Naive thymus-derived CD4-positive, alpha-beta T cell (primary cell): ENCODE measurements around the gene ANKRA2. TPM values are rescaled to one million over a fixed set of nuclear protein-coding genes. Genes with fewer than 3 reads are reported as not detected.
"Not testable (repeated sequence)": the region's sequence is repeated elsewhere in the genome, so short reads cannot be mapped to it uniquely, and the experiment has no call there.

ENCODE experiments used
- ATAC-seq: fragments of 150-1000 bp; cut with Tn5 transposase; 2 replicates; pipeline ENCODE4 v1.10.0; 2021; ENCODE audit warnings: mild to moderate bottlenecking, moderate library complexity
- CTCF ChIA-PET: fragments of 350-600 bp; sonication (Branson Sonifier 250); formaldehyde crosslinking; loops from one replicate; lab custom pipeline; 2021; ENCODE audit warnings: antibody characterized with exemption; lab: Charles Lee
- POLR2A ChIA-PET: fragments of 350-600 bp; sonication (Branson Sonifier 250); formaldehyde crosslinking; loops from one replicate; lab custom pipeline; 2021; ENCODE audit warnings: antibody characterized with exemption, inconsistent platforms; lab: Charles Lee
- DNase-seq, 9 donors: peaks; one replicate each; pipeline versions ENCODE4 v3.0.0 to v3.0.0-alpha.2; 2020 to 2022; ENCODE audit warnings: mixed read lengths in 1 of 9
- H3K27ac ChIP-seq: one replicate; pipeline ENCODE4 v1.7.0; 2013; ENCODE audit warnings: mild to moderate bottlenecking, low read depth, low read length, moderate library complexity
- H3K27me3 ChIP-seq, 2 donors: one replicate each; pipeline ENCODE4 v1.7.0; 2013; ENCODE audit warnings: low read length in 2 of 2, mild to moderate bottlenecking in 2 of 2, moderate library complexity in 2 of 2; ENCODE audit not compliant: control insufficient read depth in 2 of 2, insufficient read depth in 2 of 2
- H3K36me3 ChIP-seq, 3 experiments: 1 replicate in 2 of 3; 2 replicates in 1 of 3; pipeline ENCODE4 v1.7.0; 2013; ENCODE audit warnings: low read length in 3 of 3, mild to moderate bottlenecking in 3 of 3, moderate library complexity in 1 of 3; ENCODE audit not compliant: insufficient read depth in 3 of 3, control insufficient read depth in 2 of 3
- H3K4me1 ChIP-seq, 2 donors: one replicate each; pipeline ENCODE4 v1.7.0; 2013; ENCODE audit warnings: low read length in 2 of 2, mild to moderate bottlenecking in 2 of 2, moderate library complexity in 1 of 2; ENCODE audit not compliant: control insufficient read depth in 2 of 2, insufficient read depth in 2 of 2
- H3K4me3 ChIP-seq: 2 replicates; pipeline ENCODE4 v1.7.0; 2013; ENCODE audit warnings: mild to moderate bottlenecking, low read length
- H3K9me3 ChIP-seq, 3 experiments: 1 replicate in 2 of 3; 2 replicates in 1 of 3; pipeline ENCODE4 v1.7.0; 2013; ENCODE audit warnings: low read length in 3 of 3; ENCODE audit not compliant: control insufficient read depth in 2 of 3
- H3K27ac Mint-ChIP-seq, 9 donors: one replicate each; pipeline ENCODE4 v1.8.0; 2020 to 2022; ENCODE audit warnings: mixed read lengths in 9 of 9, mild to moderate bottlenecking in 8 of 9, moderate library complexity in 5 of 9, inconsistent platforms in 2 of 9
- H3K27me3 Mint-ChIP-seq, 5 donors: one replicate each; pipeline ENCODE4 v1.8.0; 2021 to 2022; ENCODE audit warnings: mixed read lengths in 5 of 5, mild to moderate bottlenecking in 1 of 5
- H3K36me3 Mint-ChIP-seq, 5 donors: one replicate each; pipeline ENCODE4 v1.8.0; 2020 to 2022; ENCODE audit warnings: mixed read lengths in 5 of 5, mild to moderate bottlenecking in 3 of 5, inconsistent platforms in 1 of 5
- H3K4me1 Mint-ChIP-seq, 7 donors: one replicate each; pipeline ENCODE4 v1.8.0; 2020 to 2022; ENCODE audit warnings: mixed read lengths in 7 of 7, mild to moderate bottlenecking in 3 of 7, inconsistent platforms in 1 of 7
- H3K4me3 Mint-ChIP-seq, 10 donors: one replicate each; pipeline ENCODE4 v1.8.0; 2020 to 2022; ENCODE audit warnings: mild to moderate bottlenecking in 10 of 10, mixed read lengths in 10 of 10, moderate library complexity in 6 of 10, inconsistent platforms in 2 of 10
- H3K9me3 Mint-ChIP-seq, 11 donors: one replicate each; pipeline ENCODE4 v1.8.0; 2020 to 2022; ENCODE audit warnings: mixed read lengths in 11 of 11, mild to moderate bottlenecking in 4 of 11, inconsistent platforms in 1 of 11, moderate library complexity in 1 of 11
- intact Hi-C, 2 donors: fragments of 100-400 bp; cut with micrococcal nuclease; formaldehyde crosslinking; loops; one replicate each; pipeline ENCODE4 v1.15.1; 2023
- polyA plus RNA-seq, 2 donors: library from polyadenylated mRNA; unstranded; fragments of 300-500 nt; fragmentation: Illumina TruSeq; gene quantifications; one replicate each; pipeline ENCODE4 v1.2.3, GENCODE V29; 2021
- total RNA-seq, 6 experiments: library from RNA in 5 of 6; stranded (reverse) in 5 of 6; gene quantifications; 1 replicate in 5 of 6; 2 replicates in 1 of 6; pipeline ENCODE4 v1.2.3 and lab custom pipeline; 2021 to 2026

The ANKRA2 gene
- total and polyA plus RNA-seq, 7 experiments from 2014 or later, result 19.6 to 57.8 (median 31.2) TPM

DNA sequence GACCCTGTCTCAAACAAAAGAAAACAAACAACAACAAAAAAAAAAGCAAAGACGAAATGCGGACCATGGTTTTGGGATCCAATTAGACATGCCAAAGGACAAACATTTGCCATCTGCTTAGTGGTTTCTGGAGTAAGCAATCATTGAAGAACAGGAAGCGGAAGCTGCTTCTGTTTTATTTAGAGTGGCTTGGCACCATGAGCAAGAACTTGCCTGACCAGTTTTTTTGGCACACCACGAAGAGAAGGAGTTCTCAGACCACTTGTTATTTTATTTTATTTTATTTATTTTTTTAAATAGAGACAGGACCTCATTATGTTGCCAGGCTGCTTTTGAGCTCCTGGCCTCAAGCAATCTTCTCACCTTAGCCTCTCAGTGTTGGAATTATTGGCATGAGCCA lies 50.2 kb downstream of the ANKRA2 start:
- intact Hi-C loops, result no loop called here
- ATAC-seq, result no peak
- Mint-ChIP-seq H3K36me3 (no peaks in the 10 kb centered on the region), H3K27me3 (no peaks in the 10 kb centered on the region), H3K4me1 (peaks cover 8 to 9% (median 9%) of the 10 kb centered on the region in 7 donors), H3K4me3 (no peak overlapping the region), H3K27ac (no peak overlapping the region), H3K9me3 (peaks cover 0 to 5% (median 0%) of the 10 kb centered on the region in 11 donors)
- CTCF ChIA-PET, result no interaction called here
- H3K36me3 ChIP-seq, result no peaks in the 10 kb centered on the region
- no peak overlapping the region for H3K4me3 ChIP-seq
- H3K27me3 ChIP-seq, result no peaks in the 10 kb centered on the region
- no peaks in the 10 kb centered on the region for H3K4me1 ChIP-seq
- no peak overlapping the region for H3K27ac ChIP-seq
- no peak for DNase-seq
- POLR2A ChIA-PET, result interaction anchor here (1.0 to 1.4 kb wide), 3 partner anchors 10 to 1822 kb away, joined by 3 read pairs; partner anchors contain the start of genes BTF3 and HMGCR
- no peaks in the 10 kb centered on the region for H3K9me3 ChIP-seq

DNA sequence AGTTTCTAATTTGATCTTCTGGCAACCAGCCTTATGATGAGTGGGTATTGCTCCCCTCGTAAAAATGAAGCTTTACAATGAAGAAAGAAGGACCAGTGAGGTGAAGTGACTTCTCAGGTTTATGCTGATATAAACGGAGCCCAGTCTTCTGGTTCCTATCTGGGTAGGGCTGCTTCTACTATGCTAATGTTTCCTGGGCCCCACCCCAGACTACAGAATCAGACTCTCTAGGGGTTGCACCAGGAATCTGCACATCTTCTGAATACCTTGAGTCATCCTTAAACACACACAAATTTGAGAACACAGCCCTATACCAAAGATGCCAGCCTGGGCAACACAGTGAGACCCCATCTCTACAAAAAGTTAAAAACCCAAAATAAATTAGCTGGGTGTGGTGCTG lies 51.0 kb downstream of the ANKRA2 start:
- H3K27me3 Mint-ChIP-seq, result no peaks in the 10 kb centered on the region
- H3K36me3 Mint-ChIP-seq, result peaks cover 0 to 4% (median 0%) of the 10 kb centered on the region in 5 donors
- Histone ChIP-seq H3K4me3 (no peak overlapping the region), H3K27ac (no peak overlapping the region), H3K9me3 (no peaks in the 10 kb centered on the region), H3K4me1 (no peaks in the 10 kb centered on the region), H3K36me3 (no peaks in the 10 kb centered on the region), H3K27me3 (no peaks in the 10 kb centered on the region)
- CTCF ChIA-PET, result no interaction called here
- intact Hi-C loops, result no loop called here
- POLR2A ChIA-PET, result interaction anchor here (1.0 kb wide), 1 partner anchor 11 kb away, joined by 3 read pairs; no protein-coding TSS in a partner anchor
- DNase-seq (no peak), ATAC-seq (no peak)
- no peak overlapping the region for H3K27ac Mint-ChIP-seq
- H3K4me3 Mint-ChIP-seq, result no peak overlapping the region
- H3K9me3 Mint-ChIP-seq, result peaks cover 0 to 3% (median 0%) of the 10 kb centered on the region in 11 donors
- peaks cover 2 to 4% (median 4%) of the 10 kb centered on the region in 7 donors for H3K4me1 Mint-ChIP-seq

DNA sequence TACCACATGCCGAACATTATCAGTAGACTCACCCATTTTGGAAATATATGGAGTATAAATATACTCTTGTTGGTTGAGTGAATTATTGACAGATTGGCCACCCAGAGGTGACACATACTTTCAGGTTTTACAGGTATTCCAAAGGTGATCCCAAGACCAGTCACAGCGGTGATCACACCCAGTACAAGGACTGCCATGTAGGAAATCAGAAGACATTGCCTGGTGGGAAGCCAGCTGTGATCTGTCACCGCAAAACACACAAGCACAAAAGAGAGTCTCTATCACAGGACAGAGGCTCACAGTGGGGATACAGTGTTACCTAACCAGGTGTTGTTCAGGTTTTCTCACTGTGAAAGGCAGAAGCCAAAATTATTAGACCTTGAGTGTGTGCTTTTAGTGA lies 51.4 kb downstream of the ANKRA2 start:
- POLR2A ChIA-PET, result no interaction called here
- DNase-seq (no peak), ATAC-seq (no peak)
- peaks cover 0 to 3% (median 0%) of the 10 kb centered on the region in 11 donors for H3K9me3 Mint-ChIP-seq
- H3K4me3 Mint-ChIP-seq, result no peak overlapping the region
- intact Hi-C loops, result no loop called here
- CTCF ChIA-PET, result no interaction called here
- no peak overlapping the region for H3K27ac Mint-ChIP-seq
- no peak overlapping the region for H3K27ac ChIP-seq
- H3K4me3 ChIP-seq, result no peak overlapping the region
- no peaks in the 10 kb centered on the region for H3K27me3 Mint-ChIP-seq
- H3K27me3 ChIP-seq, result no peaks in the 10 kb centered on the region
- H3K4me1 Mint-ChIP-seq, result no peaks in the 10 kb centered on the region
- H3K4me1 ChIP-seq, result no peaks in the 10 kb centered on the region
- H3K36me3 ChIP-seq, result no peaks in the 10 kb centered on the region
- no peaks in the 10 kb centered on the region for H3K9me3 ChIP-seq
- peaks cover 0 to 8% (median 0%) of the 10 kb centered on the region in 5 donors for H3K36me3 Mint-ChIP-seq

DNA sequence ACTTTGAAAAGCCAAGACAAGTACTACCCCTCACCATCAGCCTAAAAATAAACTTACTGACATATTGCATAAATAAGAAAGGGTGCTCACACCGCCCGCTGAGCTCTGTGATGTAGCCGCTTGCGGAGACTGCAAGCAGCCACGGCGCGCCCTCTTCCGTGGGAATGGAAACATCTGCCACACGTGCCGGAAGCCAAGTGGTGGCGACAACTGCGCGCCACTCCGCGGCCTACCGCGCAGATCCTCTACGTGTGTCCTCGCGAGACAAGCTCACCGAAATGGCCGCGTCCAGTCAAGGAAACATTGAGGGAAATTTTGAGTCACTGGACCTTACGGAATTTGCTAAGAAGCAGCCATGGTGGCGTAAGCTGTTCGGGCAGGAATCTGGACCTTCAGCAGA lies 56.9 kb downstream of the ANKRA2 start:
- H3K4me3 Mint-ChIP-seq, H3K4me3 ChIP-seq, DNase-seq, H3K4me1 Mint-ChIP-seq, H3K4me1 ChIP-seq, intact Hi-C loops, H3K9me3 Mint-ChIP-seq, CTCF ChIA-PET, H3K27me3 ChIP-seq, H3K27me3 Mint-ChIP-seq, POLR2A ChIA-PET, H3K27ac ChIP-seq, H3K9me3 ChIP-seq: not testable (repeated sequence)
- ATAC-seq, result peak; percentile 79
- Mint-ChIP-seq H3K27ac (peak overlapping the region in 1 of 9 donors; percentile 36), H3K36me3 (peaks cover 0 to 23% (median 11%) of the 10 kb centered on the region in 5 donors)
- H3K36me3 ChIP-seq, result peaks cover 4 to 27% (median 5%) of the 10 kb centered on the region in 3 experiments

DNA sequence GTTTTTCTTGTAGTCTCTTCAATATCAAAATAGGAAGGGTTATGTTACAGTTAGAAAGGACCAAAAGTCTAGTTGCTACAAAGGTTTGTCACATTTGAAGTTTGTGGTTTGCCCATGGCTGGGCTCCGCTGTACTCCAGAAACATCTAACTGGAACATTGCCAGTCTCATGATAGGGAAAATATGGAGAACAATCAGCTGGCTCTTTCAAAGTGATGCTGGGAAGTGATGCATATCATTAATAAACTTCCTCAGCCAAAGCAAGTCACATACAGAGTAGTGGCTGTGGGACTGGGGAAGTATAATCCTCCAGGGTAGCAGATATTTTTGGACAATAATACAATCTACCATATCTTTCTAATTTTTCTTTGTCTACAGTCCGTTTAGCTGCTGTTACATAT lies 58.4 kb downstream of the ANKRA2 start:
- H3K4me3 Mint-ChIP-seq, result no peak overlapping the region
- ChIA-PET CTCF (no interaction called here), POLR2A (no interaction called here)
- H3K36me3 ChIP-seq, result peaks cover 4 to 42% (median 6%) of the 10 kb centered on the region in 3 experiments
- no peak overlapping the region for H3K27ac ChIP-seq
- ATAC-seq (no peak), DNase-seq (no peak)
- no peak overlapping the region for H3K4me3 ChIP-seq
- no peaks in the 10 kb centered on the region for H3K9me3 Mint-ChIP-seq
- no peaks in the 10 kb centered on the region for H3K9me3 ChIP-seq
- no peaks in the 10 kb centered on the region for H3K4me1 ChIP-seq
- peaks cover 4 to 14% (median 4%) of the 10 kb centered on the region in 7 donors for H3K4me1 Mint-ChIP-seq
- intact Hi-C loops, result no loop called here
- peaks cover 0 to 34% (median 15%) of the 10 kb centered on the region in 5 donors for H3K36me3 Mint-ChIP-seq
- H3K27me3 ChIP-seq, result no peaks in the 10 kb centered on the region
- H3K27me3 Mint-ChIP-seq, result no peaks in the 10 kb centered on the region
- H3K27ac Mint-ChIP-seq, result no peak overlapping the region

DNA sequence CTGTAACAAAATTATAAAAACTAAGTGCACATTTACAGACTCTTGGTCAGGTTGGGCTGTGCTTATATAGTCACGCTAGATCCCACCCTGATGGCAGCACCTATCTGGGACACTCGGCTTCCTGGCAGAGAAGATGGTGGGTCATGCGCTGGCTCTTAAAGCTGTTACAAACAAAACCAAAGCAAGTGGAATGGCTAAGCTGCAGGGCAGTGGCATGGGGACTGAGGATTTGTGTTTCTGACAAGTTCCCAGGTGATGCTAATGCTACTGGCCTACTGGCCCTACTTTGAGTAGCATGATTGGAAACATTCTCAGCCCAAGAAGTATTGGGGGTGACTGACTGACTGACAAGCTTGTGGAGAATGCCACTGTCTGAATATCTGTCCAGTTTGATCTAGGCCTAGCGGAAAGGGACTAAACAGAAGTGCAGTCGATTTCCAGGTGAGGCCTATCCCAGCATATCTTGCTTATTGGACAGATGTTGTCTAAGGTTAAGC lies 58.9 kb downstream of the ANKRA2 start:
- Histone ChIP-seq H3K9me3 (no peaks in the 10 kb centered on the region), H3K4me1 (no peaks in the 10 kb centered on the region), H3K36me3 (peaks cover 5 to 44% (median 6%) of the 10 kb centered on the region in 3 experiments), H3K27me3 (no peaks in the 10 kb centered on the region), H3K27ac (no peak overlapping the region), H3K4me3 (no peak overlapping the region)
- Mint-ChIP-seq H3K4me1 (peaks cover 4 to 17% (median 6%) of the 10 kb centered on the region in 7 donors), H3K27ac (peak overlapping the region in 1 of 9 donors; percentile 20), H3K36me3 (peaks cover under 1 to 34% (median 16%) of the 10 kb centered on the region in 5 donors), H3K4me3 (no peak overlapping the region), H3K27me3 (no peaks in the 10 kb centered on the region), H3K9me3 (no peaks in the 10 kb centered on the region)
- no peak for DNase-seq
- ATAC-seq, result no peak
- intact Hi-C loops, result no loop called here
- POLR2A ChIA-PET, result no interaction called here
- CTCF ChIA-PET, result no interaction called here
